A204.1 (cell line): ENCODE data around the gene DDX17.

Source experiments
- FAIRE-seq: peaks from 2 replicates; lab custom pipeline; 2012; peaks lifted over from hg19 to GRCh38; lab: Jason Lieb, UNC

DDX17 gene

DNA sequence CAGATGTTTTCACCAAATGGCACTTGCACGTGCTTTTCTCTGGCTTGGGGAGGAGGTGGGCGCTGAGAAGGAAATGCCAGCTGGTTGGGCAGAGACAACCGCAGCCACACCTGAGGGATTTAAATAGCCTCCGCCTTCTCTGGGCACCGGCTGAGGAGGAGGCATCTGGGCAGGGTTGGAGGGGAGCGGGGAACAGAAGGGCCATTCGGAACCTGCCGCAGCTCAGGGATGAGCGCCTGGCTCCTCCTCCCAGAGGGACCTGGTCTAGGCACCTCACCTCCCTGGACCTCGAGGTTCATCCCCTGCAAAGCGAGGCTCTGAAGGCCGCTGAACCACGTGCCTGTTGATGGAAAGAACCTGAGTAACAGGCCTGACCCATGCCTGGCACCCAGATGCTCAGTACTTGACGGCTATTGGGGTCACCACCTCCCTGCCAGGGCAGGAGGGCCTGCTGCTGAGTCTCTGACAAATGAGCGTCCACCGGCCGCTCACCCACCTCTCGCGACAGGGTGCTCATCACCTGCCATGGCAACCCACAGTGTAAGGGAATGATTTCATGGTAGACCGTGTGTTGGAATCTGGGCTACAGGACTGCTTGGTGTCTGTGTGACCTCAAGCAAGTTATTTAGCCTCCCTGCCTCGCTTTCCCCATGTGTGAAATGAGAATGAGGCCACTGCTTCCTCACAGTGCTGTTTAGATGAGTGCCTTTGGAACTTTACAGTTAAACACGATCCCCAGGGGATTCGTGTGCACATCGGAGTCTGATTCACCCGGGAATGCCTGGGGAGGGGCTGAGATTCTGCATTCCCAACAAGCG is 40.2 kb downstream of the DDX17 start:
- no peak for FAIRE-seq

- FAIRE-seq = no peak
Measured at GRCh38 chr22:38464992-38465672, 41.0 kb downstream of the DDX17 start.

DNA sequence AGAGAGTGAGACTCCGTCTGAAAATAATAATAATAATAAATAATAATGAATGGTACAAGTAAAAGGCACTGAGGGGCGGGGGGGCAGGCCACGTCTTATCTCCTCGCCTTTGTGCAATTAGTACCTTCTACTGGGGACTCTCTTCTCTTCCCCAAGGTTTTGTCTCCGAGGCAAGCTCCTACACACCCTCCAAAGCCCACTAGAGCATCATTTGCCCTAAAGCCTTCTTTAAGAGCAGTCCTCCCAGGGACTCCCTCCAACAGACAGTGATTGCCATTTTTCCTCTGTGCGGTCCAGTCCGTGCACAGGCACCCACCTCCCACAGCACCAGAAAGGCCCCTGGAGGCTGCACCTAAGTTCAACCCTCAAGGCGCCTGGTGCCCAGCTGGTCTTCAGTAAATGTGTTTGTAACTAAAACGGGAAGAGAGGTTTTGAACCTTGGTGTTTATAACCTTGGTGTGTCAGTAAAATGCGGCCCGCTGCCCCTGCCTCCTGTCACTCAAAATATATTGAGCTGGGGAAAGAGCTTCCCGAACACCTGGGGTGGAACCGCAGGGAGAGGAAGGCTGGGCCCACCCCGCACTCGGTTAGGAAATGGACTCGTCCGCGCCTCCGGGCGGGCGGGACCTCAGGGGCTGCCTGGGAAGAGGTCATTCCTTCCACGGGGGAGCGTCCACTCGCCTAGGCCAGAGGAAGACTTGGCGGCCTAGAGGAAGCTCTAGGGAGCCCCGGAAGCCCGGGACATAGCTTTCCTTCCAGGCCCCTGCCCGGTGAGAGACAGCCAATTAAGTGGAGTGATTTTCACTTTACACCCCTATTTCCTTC is 42.9 kb downstream of the DDX17 start:
- FAIRE-seq = no peak

GRCh38 chr22:38461414-38462081 is 44.6 kb downstream of the DDX17 start:
- no peak for FAIRE-seq

DNA sequence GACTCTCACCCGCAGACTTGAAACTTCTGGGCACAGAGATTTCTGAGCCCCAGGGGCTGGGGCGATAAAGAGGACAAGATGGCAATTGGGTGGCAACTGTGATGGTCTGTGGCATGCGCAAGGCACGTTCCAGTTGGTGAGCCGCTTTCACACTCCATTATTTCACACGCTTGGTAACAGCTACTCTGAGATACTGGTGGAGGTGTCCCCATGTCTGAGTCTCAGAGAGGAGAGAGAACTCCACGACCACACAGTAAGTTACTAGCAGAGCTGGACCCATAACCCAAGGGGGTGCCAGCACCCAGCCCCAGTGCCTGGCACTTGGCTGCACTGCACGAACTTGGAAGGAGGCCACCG is 45.1 kb downstream of the DDX17 start:
- no peak for FAIRE-seq

GRCh38 chr22:38460426-38460840 is 45.7 kb downstream of the DDX17 start:
- no peak for FAIRE-seq

DNA sequence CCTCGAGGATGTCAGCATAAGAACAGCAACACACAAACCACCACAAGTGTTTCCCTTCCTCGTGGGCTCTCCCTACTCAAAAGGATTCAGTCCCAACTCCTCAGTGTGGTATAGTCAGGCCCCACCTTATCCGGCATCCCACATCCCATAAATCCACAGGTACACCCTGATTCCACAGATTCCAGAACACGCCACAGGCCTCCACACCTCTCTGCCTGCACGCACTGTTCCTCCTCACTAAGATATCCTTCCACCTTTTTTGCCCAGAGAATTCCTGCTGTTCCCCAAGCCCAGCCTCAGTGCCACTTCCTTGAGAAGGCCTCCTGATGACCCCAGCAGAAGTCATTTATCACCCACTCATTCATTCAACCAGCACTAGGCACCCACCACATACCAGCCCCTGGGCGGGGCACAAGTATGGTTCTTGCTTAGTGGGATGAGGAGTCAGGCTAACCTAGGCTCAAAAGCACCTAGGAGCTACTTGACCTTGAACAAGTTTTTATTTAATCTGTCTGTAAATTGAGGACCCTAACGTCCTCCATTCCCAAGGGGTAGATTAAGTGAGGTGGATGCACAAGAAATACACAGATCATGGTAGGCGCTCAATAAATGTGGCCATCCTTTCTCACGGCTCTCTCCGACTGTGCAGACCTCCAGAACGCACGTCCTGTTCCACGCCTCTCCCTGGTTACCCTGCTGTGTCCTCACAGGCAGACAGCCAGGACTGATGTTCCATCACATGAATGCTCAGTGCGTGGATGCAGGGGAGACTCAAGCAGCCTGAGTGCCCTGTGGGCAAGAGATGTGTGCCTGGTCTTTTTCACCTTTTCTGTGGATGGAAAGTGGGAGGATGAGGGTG is 49.0 kb downstream of the DDX17 start:
- no peak for FAIRE-seq

DNA sequence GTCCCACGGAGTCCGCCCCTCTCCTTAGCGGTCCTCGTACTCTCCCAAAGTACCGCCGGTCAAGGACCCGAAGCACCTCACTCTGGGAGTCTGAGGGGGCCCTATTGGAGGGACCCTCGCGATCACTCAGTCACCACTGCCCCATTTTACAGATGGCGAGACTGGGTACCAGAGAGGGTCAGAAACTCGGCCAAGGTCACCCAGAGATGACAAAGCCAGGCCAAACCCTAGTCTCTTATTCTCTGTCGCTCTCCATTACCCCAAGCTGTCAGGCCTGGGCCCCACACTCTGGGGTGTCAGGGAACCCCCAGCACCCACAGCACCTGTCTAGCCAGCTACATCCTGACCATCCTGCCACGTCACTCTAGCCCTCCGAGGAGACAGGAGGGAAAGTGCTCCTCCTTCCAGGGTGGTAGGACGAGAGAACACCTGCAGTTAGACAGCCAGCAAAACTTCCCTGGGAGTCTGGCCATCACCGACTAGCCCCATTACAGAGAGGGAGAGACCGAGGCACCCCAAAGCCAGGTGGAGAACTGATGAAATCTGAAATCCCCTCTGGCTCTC is 49.8 kb downstream of the DDX17 start:
- FAIRE-seq = no peak

GRCh38 chr22:38455530-38456271 is 50.4 kb downstream of the DDX17 start:
- FAIRE-seq = no peak

DNA sequence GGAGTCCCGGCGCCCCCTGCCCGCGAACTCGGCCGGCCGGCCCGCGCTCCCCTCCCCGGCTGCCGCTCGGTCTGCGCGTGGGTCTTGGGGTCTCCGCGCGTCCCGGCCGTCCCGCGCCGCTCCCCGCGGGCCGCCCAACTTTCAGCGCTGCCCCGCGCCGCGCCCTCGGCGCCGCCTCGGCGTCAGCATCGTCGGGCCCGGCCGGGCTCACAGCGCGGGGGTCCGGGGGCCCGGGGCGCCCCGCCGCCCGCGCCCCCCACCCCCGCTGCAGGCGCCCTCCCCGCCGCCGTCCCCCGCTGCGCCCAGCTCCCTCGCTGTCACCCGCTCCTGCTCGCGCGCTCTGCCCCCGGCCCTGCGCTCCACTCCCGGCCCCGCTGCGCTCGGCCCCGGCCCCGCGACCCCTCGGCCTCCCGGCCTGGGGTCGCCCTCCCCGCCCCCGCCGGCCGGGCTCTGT is 51.0 kb downstream of the DDX17 start, which contains the start of gene KCNJ4:
Gene KCNJ4 (minus strand): TSS at position 124 of the 454 bp plus-strand sequence. CDS start 27,067 bp downstream, outside the sequence.
- FAIRE-seq = no peak

GRCh38 chr22:38454353-38455075 is 51.6 kb downstream of the DDX17 start:
- no peak for FAIRE-seq

DNA sequence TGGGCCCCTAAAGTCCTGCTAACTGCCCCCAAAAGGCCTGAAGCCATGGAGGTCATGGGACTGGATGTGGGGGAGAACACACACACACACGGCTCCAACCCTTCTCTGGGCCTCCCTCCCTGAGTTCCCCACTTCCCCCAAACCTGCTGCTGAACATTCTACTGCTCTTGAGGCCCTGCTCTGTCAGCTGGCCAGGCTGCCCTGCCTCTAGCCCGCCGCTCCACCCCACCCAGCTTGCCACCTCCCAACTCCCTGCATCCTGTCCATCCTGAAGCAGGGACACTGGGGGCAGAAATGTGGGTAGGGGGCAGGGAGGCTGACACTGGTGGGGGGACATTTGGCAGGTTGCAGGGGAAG is 52.1 kb downstream of the DDX17 start:
- FAIRE-seq = no peak

DNA sequence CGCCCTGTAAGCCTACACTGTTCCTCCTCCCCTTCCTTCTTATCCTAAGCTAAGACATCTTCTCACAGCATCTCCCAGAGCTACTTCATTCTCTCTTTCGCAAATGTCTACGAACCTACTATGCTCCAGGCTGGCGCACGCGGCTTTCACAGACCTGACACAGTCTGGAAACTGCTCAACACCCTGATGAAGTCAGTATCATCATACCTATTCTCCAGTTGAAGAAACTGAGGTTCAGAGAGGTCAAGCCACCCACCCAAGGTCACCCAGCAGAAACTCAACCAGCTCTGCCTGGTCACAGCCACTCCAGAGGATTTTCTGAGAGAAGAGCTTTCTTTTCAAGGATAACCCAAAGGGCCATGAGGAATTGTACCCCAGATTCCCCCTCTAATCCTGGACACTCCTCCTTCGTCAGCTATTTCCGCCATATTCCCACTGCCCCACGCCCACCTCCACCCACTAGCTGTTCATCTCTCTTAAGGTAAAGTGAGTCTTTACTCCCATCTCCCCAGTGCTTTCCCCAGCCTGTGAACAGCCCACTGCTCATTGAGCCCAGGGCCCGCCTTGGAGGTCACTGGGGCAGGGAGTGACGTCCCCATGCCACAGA is 52.9 kb downstream of the DDX17 start:
- no peak for FAIRE-seq

DNA sequence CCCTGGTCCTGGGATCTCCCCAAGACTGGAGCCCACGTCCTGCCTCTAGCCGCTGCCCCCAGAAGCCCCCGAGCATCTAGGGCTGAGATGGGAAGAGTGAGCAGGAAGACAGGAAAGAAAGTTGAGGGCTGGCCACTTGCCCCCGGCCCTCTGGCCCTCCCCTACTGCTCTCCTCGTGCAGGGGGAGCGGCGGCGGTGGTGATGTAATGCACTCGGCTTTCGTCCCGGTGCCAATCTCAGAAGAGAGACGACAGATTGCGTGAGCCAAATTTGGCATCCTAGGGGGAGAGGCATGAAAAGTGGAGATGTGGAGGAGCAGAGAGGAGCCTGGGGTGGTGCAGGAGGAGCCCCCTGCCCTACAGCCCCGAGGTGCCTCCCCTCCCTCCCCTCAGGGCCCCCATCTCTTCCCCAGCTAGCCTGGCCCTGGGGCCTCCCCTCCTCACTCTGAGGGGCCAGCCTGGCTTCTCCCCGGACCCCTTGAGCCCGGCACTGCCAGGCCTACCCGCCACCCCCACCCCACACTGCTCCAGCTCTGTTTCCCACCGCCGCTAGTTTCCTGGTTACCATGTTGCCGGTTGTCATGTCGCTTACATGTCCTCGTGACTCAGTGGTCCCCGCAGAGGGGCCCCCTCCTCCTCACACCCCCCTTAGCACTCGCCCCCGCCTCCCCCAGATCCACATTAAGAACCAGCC is 53.6 kb downstream of the DDX17 start:
- FAIRE-seq = no peak

- no peak for FAIRE-seq
Measured at GRCh38 chr22:38451864-38452263, 54.2 kb downstream of the DDX17 start.

DNA sequence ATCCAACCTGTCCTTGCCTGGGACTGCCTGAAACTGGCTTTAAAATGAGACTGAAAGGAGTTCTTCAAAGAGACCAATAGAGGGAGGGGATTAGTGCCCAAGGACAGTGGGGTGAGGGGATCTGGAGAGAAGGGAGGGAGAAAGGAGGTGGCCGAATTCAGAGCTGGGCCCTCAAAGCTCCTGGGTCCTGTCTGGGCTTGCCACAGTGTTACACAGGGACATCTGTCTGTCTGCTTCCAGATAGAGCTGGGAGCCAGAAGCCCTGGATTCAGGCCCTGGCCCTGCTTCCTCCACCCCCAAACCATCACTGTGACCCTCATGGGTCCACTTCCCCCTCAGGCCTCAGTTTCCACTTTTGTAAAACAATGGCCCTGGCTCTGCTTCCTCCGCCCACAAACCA is 54.7 kb downstream of the DDX17 start:
- FAIRE-seq = no peak

GRCh38 chr22:38450234-38450797 is 55.8 kb downstream of the DDX17 start:
- no peak for FAIRE-seq

DNA sequence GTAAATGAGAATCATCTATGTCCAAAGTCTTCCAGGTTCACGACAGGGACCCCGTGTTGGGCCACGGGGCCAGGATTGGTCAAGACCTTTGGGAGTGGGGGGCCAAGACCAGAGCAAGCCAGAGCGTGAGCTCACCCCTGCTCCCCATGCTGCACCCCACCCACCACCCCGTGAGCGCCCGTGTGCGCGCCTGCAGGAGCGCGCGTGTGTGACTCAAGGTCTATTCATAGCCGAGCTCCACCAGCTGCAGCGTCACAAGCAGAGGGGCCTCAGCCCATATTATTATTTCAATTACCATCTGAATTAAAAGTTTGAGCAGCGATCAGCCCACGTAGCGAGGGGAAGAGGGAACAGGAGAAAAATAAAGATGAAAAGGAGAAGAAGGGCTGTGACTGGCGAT is 56.3 kb downstream of the DDX17 start:
- no peak for FAIRE-seq
